ENCODE measurements around the gene SLC7A8. TPM values are rescaled to one million over a fixed set of nuclear protein-coding genes. Genes with fewer than 3 reads are reported as not detected.

The SLC7A8 gene
- total RNA-seq, 1 experiment from 2014 or later = 77.9 TPM

GRCh38 chr14:23153851-23154796 lies 29.3 kb downstream of the SLC7A8 start:
- H3K36me3 Mint-ChIP-seq (ENCODE audit: insufficient read depth in 1 of 3, low read depth in 3 of 3) = peaks cover 37 to 43% (median 37%) of the 10 kb centered on the region in 3 experiments
- no CpG with 5 or more reads among the region's 28 CpGs for WGBS (ENCODE audit: extremely low coverage, insufficient read length, low lambda C conversion rate)
- peak overlapping the region in 2 of 3 experiments; percentile 23 to 42; a peak in 4 of 7 replicates for H3K27ac Mint-ChIP-seq
- Histone ChIP-seq H2BK12ac (ENCODE audit: insufficient read length, low read depth, low read length) (peak overlapping the region; percentile 77), H3K4me2 (ENCODE audit: insufficient read depth, insufficient read length, low read length) (no peak overlapping the region), H2BK20ac (ENCODE audit: low read depth, low read length, poor library complexity, severe bottlenecking) (no peak overlapping the region), H3K56ac (ENCODE audit: insufficient read length, low read depth, low read length) (no peak overlapping the region), H3K14ac (ENCODE audit: insufficient read depth, low read length) (peak overlapping the region; percentile 74), H2BK15ac (ENCODE audit: low read depth, low read length) (no peak overlapping the region), H3K23ac (ENCODE audit: insufficient read length, low read depth, low read length) (no peak overlapping the region), H3K9me3 (ENCODE audit: control insufficient read depth, low read depth, low read length) (no peaks in the 10 kb centered on the region), H2BK5ac (ENCODE audit: insufficient read length, low read length) (no peak overlapping the region), H2AFZ (ENCODE audit: low read length) (no peak overlapping the region), H2BK120ac (ENCODE audit: low read depth, low read length, poor library complexity, severe bottlenecking) (no peak overlapping the region), H3K79me2 (ENCODE audit: insufficient read depth, low read length) (no peaks in the 10 kb centered on the region; the same call in 1 of the 2 replicates), H4K91ac (ENCODE audit: insufficient read length, low read depth, low read length) (no peak overlapping the region), H4K20me1 (ENCODE audit: control insufficient read depth, insufficient read depth, insufficient read length) (no peaks in the 10 kb centered on the region), H3K4ac (ENCODE audit: low read depth, low read length) (no peak overlapping the region), H3K27me3 (ENCODE audit: insufficient read depth, low read length) (no peaks in the 10 kb centered on the region), H3K23me2 (ENCODE audit: insufficient read length, low read depth, low read length, poor library complexity, severe bottlenecking) (no peaks in the 10 kb centered on the region), H3K9ac (ENCODE audit: extremely low read depth, insufficient read length, low read length) (no peak overlapping the region), H3K4me1 (ENCODE audit: insufficient read depth, low read length) (peaks cover 3% of the 10 kb centered on the region; the same call in 1 of the 2 replicates), H3K79me1 (ENCODE audit: insufficient read depth, low read depth, low read length, poor library complexity, severe bottlenecking) (no peaks in the 10 kb centered on the region), H3T11ph (ENCODE audit: low read length) (no peak overlapping the region), H4K5ac (ENCODE audit: insufficient read length, low read depth, low read length) (no peak overlapping the region), H3K18ac (ENCODE audit: insufficient read length, low read depth, low read length) (peak overlapping the region; percentile 77), H4K8ac (replicated peaks; ENCODE audit: insufficient read length, low read depth, low read length) (no peak overlapping the region), H3K27ac (ENCODE audit: insufficient read length, low read depth, low read length) (no peak overlapping the region), H2AK5ac (ENCODE audit: insufficient read length, low read length) (no peak overlapping the region)
- DNase-seq = peak; percentile 86
- H3K27me3 Mint-ChIP-seq (ENCODE audit: low read depth) = no peaks in the 10 kb centered on the region; the same call in 1 of the 2 replicates
- H3K4me1 Mint-ChIP-seq = peaks cover 23 to 39% of the 10 kb centered on the region in 2 experiments
- no peaks in the 10 kb centered on the region for H3K9me3 Mint-ChIP-seq
- peak overlapping the region in 1 of 2 experiments; percentile 35; a peak in 3 of 5 replicates for H3K4me3 Mint-ChIP-seq
- no peak for TF ChIP-seq CTCF (conservative IDR thresholded peaks at IDR 0.05)

Measured in H9 (cell line).